Stimulated activated CD4-positive, alpha-beta T cell treated with anti-CD3 and anti-CD28 coated beads, Interleukin-1b, Interleukin-23, amount 100 ng/mL, for 24 hours (primary cell): ENCODE data around the gene KRT35.

Source experiments
- DNase-seq, 4 experiments: peaks; one replicate each; pipeline ENCODE4 v3.0.0-alpha.2; 2020; ENCODE audit warnings: low read depth in 4 of 4, low spot score in 1 of 4

Gene KRT35

GRCh38 chr17:41512546-41513167, 31.7 kb upstream of the KRT35 start:
- DNase-seq, result no peak

- no peak for DNase-seq
Observed at GRCh38 chr17:41511716-41512115, 30.8 kb upstream of the KRT35 start.

- no peak for DNase-seq
Observed at GRCh38 chr17:41511116-41511515, 30.2 kb upstream of the KRT35 start.

DNA sequence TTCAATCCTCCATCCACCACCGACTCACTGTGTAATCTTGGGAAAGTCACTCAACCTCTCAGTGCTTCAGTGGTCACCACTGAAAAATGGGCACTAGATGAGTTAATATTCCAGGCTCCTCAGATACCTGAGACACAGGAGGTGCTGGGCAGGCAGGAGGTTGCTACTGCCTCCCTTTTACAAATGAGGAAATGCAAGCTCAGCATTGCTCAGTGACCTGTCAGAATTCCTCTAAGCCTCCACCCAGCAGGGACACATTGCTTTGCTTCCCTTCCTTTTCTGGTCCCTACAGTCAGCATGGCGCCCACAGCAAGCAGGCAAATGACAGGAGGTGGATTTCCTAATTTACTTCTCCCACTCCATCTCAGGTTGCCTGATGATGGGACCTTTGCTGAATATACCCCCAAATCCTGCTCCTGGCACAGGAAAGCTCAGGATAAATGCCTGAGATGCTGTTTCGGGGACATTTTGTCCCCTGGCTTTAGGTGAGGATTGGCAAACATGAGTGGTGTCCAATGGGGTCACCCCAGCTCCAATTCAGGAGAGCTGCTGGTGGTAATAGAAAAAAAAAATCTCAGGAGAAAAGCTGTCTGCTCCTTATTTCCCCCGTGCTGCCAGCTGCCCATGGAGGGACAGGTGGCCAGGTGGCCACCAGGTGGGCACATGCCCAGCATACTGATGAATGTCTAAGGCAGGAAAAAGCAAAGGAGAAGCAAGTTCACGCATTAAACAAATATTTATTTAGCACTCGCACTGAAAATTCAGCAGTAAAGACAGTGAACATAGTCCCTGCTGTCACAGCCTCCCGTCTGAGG, 29.5 kb upstream of the KRT35 start:
- no peak for DNase-seq

GRCh38 chr17:41507315-41507880, 26.4 kb upstream of the KRT35 start:
- no peak for DNase-seq

GRCh38 chr17:41505809-41506767, 25.1 kb upstream of the KRT35 start:
- DNase-seq, result no peak

DNA sequence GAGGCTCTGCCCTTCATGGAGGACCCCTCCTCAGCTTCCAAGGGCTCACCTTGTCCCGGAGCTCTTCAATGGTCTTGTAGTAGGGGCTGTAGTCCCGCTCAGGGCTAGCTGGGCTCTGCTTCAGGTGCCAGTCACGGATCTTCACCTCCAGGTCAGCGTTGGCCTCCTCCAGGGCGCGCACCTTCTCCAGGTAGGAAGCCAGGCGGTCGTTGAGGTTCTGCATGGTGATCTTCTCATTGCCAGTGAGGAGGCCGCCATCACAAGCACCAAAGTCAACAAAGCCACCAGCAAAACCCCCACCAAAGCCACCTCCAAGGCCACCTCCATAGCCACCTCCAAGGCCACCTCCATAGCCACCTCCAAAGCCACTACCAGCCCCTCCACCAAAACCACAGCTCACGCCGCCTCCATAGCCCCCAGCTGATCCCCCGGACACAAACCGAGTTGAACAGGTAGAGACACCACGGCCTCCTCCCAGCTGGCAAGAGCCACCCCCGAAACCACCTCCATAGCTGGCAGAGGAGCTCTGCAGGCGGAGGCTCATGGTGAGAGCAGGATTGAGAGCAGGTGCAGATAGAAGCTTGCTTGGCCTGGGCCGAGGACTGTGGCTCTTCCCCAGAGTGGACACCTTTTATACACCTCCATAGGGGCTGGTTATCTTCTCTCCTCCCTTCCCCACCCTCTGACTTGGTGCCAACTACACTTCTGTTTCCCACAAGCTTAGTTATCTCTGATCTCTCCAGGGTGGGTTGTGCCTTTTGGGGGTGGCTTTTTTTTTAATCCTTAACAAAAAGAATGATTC, 24.3 kb upstream of the KRT35 start, which contains the start of gene KRT13:
TSS of gene KRT13 (minus strand) at position 606 of the 802 bp plus-strand sequence. CDS start at position 544, 62 bp downstream.
- no peak for DNase-seq

DNA sequence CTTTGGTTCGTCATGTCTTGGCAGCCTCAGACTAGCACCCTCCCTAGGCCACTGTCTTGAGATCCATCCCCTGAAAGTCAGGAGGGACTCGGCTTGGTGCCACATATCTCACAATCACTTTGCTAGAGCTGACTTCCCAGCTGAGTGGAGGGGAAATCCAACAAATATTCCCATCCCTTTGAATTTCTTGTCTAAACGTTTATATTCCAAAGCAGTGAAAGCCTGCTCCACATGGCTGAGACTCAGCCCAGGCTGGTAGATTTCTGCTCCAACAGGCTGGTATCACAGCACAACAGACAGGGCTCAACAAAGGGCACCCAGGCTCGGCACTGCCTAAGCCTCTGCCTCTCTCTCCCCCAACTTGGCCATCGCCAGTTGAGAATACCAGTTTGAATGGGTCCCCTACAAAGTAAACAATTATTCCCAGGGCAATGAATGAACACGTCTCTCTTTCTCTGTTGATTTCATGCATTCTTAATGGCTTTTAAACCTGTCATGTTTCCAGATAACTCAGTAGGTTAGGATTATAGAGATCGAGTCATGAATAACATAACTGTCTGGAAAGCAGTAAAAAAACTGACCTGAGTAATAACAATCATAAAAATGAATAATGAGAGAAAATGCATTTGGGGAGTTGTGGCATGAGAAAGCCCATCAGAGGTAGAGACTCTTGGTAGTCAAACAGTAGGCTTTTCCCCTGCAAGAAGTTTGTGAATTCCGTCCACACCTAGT, 23.5 kb upstream of the KRT35 start:
- no peak for DNase-seq

DNA sequence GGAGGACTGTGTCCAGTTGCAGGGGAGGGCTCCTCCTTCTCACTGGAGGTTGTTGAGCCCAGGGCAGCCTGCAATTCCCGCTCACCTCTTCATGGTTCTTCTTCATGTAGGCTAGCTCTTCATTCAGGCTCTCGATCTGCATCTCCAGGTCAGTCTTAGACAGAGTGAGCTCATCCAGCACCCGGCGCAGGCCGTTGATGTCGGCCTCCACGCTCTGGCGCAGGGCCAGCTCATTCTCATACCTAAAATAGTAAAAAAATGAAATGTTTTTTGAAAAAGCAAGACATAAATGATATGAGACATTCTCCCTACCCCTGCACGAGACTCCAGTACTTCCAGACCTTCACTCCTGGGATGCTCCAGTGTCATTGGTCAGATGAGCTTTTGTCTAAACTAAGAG, 22.3 kb upstream of the KRT35 start:
- DNase-seq, result no peak

GRCh38 chr17:41500131-41500911, 19.4 kb upstream of the KRT35 start:
- no peak for DNase-seq

GRCh38 chr17:41499714-41500113, 18.8 kb upstream of the KRT35 start:
- no peak for DNase-seq

- no peak for DNase-seq
Observed at GRCh38 chr17:41498276-41498675, 17.3 kb upstream of the KRT35 start.

- DNase-seq, result peak; percentile 16 to 62 (median 34)
Observed at GRCh38 chr17:41496803-41497484, 16.0 kb upstream of the KRT35 start.

- no peak for DNase-seq
Observed at GRCh38 chr17:41494524-41494923, 13.6 kb upstream of the KRT35 start.

- no peak for DNase-seq
Observed at GRCh38 chr17:41492771-41493170, 11.8 kb upstream of the KRT35 start.

DNA sequence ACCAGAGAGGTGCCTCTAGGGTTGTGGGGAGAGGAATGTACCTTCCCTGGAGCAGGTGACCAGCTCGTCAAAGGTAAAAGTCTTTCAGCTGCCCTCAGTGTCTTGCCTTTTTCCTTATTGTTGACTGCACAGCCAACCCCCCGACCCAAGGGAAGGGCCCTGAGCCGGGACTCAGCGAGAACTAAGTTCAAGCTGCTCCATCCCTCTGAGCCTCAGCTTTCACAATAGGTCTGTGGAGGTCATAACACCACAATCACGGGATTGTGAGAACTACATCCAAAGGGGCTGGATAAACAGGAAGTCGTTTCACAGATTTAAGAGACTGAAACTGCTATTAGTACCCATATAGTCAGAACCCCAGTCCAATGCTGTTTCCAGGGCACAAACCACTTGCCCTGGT, 11.4 kb upstream of the KRT35 start:
- no peak for DNase-seq

DNA sequence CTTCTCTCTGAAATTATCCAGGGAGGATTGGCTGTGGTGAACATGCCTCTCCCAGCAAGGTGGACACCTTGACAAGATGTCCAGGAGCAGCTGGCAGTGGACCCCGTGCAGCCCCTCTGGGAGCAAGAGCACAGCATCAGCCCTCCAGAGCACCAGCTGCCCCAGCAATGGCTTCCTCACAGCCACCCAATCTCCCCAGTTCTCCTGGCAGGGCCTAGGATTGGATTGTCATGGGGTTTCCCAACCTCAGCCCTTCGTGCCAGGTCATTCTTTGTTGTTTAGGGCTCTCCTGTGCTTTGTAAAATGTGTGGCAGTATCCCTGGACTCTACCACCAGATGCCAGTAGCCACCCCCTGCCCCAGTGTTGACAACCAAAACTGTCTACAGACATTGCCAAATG, 10.5 kb upstream of the KRT35 start:
- DNase-seq, result no peak
